GM12873 (cell line): ENCODE data around the gene ZFYVE28.

Experiments
- CTCF ChIP-seq: IDR thresholded peaks from 2 replicates; pipeline ENCODE4 v1.5.1; 2012; ENCODE audit warnings: low read depth, mild to moderate bottlenecking, moderate library complexity, low read length, control low read depth; ENCODE audit not compliant: insufficient read depth; ENCODE audit errors: missing control alignments

The ZFYVE28 gene

GRCh38 chr4:2261110-2261852 lies 157.2 kb downstream of the ZFYVE28 start:
- no peak for TF ChIP-seq CTCF

GRCh38 chr4:2260344-2261109 lies 157.9 kb downstream of the ZFYVE28 start:
- TF ChIP-seq CTCF: no peak

- TF ChIP-seq CTCF: no peak
These were observed 158.7 kb downstream of the ZFYVE28 start for GRCh38 chr4:2259541-2260343.

GRCh38 chr4:2259036-2259540 lies 159.4 kb downstream of the ZFYVE28 start:
- TF ChIP-seq CTCF: no peak

- TF ChIP-seq CTCF: no peak
These were observed 160.1 kb downstream of the ZFYVE28 start for GRCh38 chr4:2258091-2259035.

GRCh38 chr4:2257361-2258081 lies 160.9 kb downstream of the ZFYVE28 start:
- no peak for TF ChIP-seq CTCF
